MCF 10A (cell line): ENCODE measurements around the gene SHISA9. TPM values are rescaled to one million over a fixed set of nuclear protein-coding genes. Genes with fewer than 3 reads are reported as not detected.

Experiments used
- BruUV-seq: library from RNA; stranded (reverse); fragments of 400-500 nt; replicated peaks from 2 replicates; lab custom pipeline; 2021; lab: Mats Ljungman, UMichigan
- CTCF ChIA-PET: fragments of 300-600 bp; sonication (Branson Sonifier 250); formaldehyde crosslinking; extraction: SDS; loops from one replicate; lab custom pipeline; 2021; ENCODE audit warnings: antibody characterized with exemption, inconsistent platforms; lab: Yijun Ruan, JAX
- POLR2A ChIA-PET: fragments of 300-600, 350-650 bp; sonication (Branson Sonifier 250); formaldehyde crosslinking; extraction: SDS; loops from one replicate; lab custom pipeline; 2020; ENCODE audit warnings: antibody characterized with exemption, inconsistent platforms; lab: Yijun Ruan, JAX
- DNase-seq: peaks from one replicate; pipeline ENCODE4 v3.0.0-alpha.2; 2018; ENCODE audit not compliant: unreplicated experiment
- H3K27ac Mint-ChIP-seq: one replicate; pipeline ENCODE4 v1.8.0; 2022; ENCODE audit warnings: mild to moderate bottlenecking, low read depth, mixed read lengths; ENCODE audit not compliant: unreplicated experiment
- H3K27me3 Mint-ChIP-seq: one replicate; pipeline ENCODE4 v1.8.0; 2022; ENCODE audit warnings: mixed read lengths; ENCODE audit not compliant: insufficient read depth, unreplicated experiment
- H3K36me3 Mint-ChIP-seq: one replicate; pipeline ENCODE4 v1.8.0; 2022; ENCODE audit warnings: mild to moderate bottlenecking, moderate library complexity, mixed read lengths; ENCODE audit not compliant: insufficient read depth, unreplicated experiment
- H3K4me1 Mint-ChIP-seq: one replicate; pipeline ENCODE4 v1.8.0; 2022; ENCODE audit warnings: mixed read lengths; ENCODE audit not compliant: insufficient read depth, unreplicated experiment
- H3K4me3 Mint-ChIP-seq: one replicate; pipeline ENCODE4 v1.8.0; 2022; ENCODE audit warnings: mild to moderate bottlenecking, moderate library complexity, mixed read lengths; ENCODE audit not compliant: unreplicated experiment
- H3K9me3 Mint-ChIP-seq: one replicate; pipeline ENCODE4 v1.8.0; 2022; ENCODE audit warnings: mixed read lengths; ENCODE audit not compliant: unreplicated experiment
- intact Hi-C: fragments of 100-400 bp; cut with micrococcal nuclease; formaldehyde crosslinking; loops from 2 replicates; pipeline ENCODE4 v1.14.1; 2022
- total RNA-seq: library from RNA; stranded (reverse); gene quantifications from 2 replicates; pipeline ENCODE4 v1.2.3, GENCODE V29; 2022
- TF ChIP-seq, protein P1 (sequence below): fragments of 200-600 bp; IDR thresholded peaks from one replicate; pipeline ENCODE4 v1.8.0; 2022; ENCODE audit warnings: antibody characterized with exemption, mild to moderate bottlenecking; ENCODE audit not compliant: unreplicated experiment

The SHISA9 gene
- total RNA-seq, 1 experiment from 2014 or later = 8.0 TPM

DNA sequence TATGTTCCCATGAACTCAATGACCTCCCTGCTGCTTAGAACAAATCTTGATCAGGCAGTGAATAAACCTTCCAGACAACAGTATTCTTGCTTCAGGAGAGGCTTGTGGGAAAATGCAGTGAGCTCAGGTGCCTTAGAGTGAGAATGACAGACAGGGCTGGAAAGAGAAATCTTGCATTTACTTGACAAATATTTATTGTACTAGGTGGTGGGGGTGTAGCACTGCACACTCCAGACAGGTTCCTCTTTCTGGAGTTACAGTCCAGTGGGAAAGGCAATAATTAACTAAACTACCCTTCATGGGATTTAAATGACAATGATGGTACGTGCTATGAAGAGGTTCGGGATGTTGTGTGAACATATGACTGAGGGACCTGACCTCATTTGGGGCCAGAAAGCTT is 182.9 kb downstream of the SHISA9 start:
- intact Hi-C loops = no loop called here
- peaks cover under 1% of the 10 kb centered on the region for H3K9me3 Mint-ChIP-seq
- H3K27me3 Mint-ChIP-seq = no peaks in the 10 kb centered on the region
- POLR2A ChIA-PET = no interaction called here
- H3K27ac Mint-ChIP-seq = no peak overlapping the region
- H3K4me1 Mint-ChIP-seq = no peaks in the 10 kb centered on the region
- no TSS peak for BruUV-seq
- no peaks in the 10 kb centered on the region for H3K36me3 Mint-ChIP-seq
- H3K4me3 Mint-ChIP-seq = no peak overlapping the region
- no peak for DNase-seq
- TF ChIP-seq, protein P1, sequence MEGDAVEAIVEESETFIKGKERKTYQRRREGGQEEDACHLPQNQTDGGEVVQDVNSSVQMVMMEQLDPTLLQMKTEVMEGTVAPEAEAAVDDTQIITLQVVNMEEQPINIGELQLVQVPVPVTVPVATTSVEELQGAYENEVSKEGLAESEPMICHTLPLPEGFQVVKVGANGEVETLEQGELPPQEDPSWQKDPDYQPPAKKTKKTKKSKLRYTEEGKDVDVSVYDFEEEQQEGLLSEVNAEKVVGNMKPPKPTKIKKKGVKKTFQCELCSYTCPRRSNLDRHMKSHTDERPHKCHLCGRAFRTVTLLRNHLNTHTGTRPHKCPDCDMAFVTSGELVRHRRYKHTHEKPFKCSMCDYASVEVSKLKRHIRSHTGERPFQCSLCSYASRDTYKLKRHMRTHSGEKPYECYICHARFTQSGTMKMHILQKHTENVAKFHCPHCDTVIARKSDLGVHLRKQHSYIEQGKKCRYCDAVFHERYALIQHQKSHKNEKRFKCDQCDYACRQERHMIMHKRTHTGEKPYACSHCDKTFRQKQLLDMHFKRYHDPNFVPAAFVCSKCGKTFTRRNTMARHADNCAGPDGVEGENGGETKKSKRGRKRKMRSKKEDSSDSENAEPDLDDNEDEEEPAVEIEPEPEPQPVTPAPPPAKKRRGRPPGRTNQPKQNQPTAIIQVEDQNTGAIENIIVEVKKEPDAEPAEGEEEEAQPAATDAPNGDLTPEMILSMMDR = no peak
- CTCF ChIA-PET = interaction anchor here (0.7 kb wide), 1 partner anchor 691 kb away, joined by 3 read pairs; no protein-coding TSS in a partner anchor

DNA sequence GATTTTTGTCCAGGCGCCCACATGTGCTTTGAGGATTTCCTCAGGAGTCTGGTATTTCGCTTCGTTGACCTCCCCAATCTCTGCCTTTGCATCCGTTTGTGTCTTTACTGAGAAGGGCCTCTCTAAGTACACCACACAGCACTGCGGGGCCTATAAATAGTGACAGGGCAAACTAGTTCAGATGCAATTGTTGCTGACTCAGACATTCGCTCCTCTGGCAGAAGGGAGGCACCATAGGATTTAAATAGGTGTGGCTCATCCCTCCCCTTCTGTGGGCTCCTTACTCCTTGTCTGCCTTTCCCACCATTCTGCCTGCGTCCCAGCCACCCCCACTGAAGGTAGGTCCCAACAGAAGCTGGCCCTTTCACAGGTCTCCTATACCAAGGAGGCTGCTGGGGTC is 192.3 kb downstream of the SHISA9 start:
- CTCF ChIA-PET = no interaction called here
- Mint-ChIP-seq H3K9me3 (peaks cover 14% of the 10 kb centered on the region), H3K27ac (no peak overlapping the region), H3K4me1 (peaks cover 7% of the 10 kb centered on the region), H3K27me3 (no peaks in the 10 kb centered on the region), H3K4me3 (no peak overlapping the region), H3K36me3 (no peaks in the 10 kb centered on the region)
- POLR2A ChIA-PET = no interaction called here
- no peak for DNase-seq
- BruUV-seq = no TSS peak
- intact Hi-C loops = no loop called here
- TF ChIP-seq, protein P1 = no peak

DNA sequence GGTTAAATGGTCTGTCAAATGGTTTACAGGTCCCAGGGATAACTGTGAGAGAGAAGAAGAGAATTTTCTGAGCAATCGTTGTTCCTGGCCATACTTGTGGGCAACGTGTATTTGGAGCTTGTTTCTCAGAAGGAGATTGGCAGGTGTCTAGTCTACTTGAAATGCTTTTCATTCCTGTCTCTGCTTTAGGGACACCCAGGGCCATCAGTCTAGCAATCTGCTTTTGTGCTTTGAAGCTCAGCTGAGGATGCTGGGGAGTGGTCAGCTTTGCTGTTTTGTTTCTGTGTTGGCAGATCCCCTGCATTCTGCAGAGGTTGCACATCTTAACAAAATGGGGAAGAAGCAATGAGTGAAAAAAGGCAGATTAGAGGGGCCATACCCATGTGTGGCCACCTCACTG is 193.7 kb downstream of the SHISA9 start:
- H3K4me3 Mint-ChIP-seq = no peak overlapping the region

DNA sequence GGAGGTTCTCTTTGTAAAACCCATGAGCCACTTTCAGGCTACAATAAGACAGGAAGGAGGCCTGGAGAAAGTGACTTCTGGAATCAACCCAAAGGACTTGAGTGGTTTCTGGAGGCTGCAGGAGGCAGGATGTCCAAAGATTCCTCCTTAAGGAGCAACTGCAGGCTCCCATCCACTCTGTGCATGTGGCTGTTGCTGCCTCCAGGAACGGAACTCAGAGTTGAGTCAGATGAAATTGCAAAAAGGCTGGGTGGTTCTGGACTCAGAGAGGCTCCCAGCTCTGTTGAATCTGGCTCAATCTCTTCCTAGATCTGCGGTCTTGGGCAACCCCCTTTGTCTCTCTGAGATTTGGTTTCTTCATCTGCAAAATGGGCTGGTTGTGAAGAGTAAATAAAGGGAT is 197.1 kb downstream of the SHISA9 start:
- H3K27ac Mint-ChIP-seq = peak overlapping the region; percentile 44
- peak; percentile 88 for DNase-seq
- BruUV-seq = no TSS peak
- CTCF ChIA-PET = interaction anchor here (0.6 kb wide), 1 partner anchor 54 kb away, joined by 3 read pairs; no protein-coding TSS in a partner anchor
- POLR2A ChIA-PET = no interaction called here
- no peaks in the 10 kb centered on the region for H3K9me3 Mint-ChIP-seq
- H3K4me3 Mint-ChIP-seq = no peak overlapping the region
- no peaks in the 10 kb centered on the region for H3K36me3 Mint-ChIP-seq
- H3K27me3 Mint-ChIP-seq = no peaks in the 10 kb centered on the region
- intact Hi-C loops = no loop called here
- TF ChIP-seq, protein P1 = no peak
- H3K4me1 Mint-ChIP-seq = peaks cover 19% of the 10 kb centered on the region

More for the DNA sequence above, 193.7 kb downstream of the SHISA9 start:
- ChIA-PET POLR2A (interaction anchor here (0.6 kb wide), 1 partner anchor 138 kb away, joined by 3 read pairs; no protein-coding TSS in a partner anchor), CTCF (interaction anchor here (0.7 to 1.5 kb wide), 2 partner anchors 11 to 15 kb away, joined by 3 to 4 read pairs; no protein-coding TSS in a partner anchor)
- DNase-seq = no peak
- Mint-ChIP-seq H3K9me3 (peaks cover 7% of the 10 kb centered on the region), H3K27me3 (no peaks in the 10 kb centered on the region), H3K36me3 (no peaks in the 10 kb centered on the region), H3K27ac (no peak overlapping the region), H3K4me1 (peaks cover 14% of the 10 kb centered on the region)
- BruUV-seq = no TSS peak
- intact Hi-C loops = no loop called here
- TF ChIP-seq, protein P1 = no peak
